ENCODE data around the gene APOL6.

DNA sequence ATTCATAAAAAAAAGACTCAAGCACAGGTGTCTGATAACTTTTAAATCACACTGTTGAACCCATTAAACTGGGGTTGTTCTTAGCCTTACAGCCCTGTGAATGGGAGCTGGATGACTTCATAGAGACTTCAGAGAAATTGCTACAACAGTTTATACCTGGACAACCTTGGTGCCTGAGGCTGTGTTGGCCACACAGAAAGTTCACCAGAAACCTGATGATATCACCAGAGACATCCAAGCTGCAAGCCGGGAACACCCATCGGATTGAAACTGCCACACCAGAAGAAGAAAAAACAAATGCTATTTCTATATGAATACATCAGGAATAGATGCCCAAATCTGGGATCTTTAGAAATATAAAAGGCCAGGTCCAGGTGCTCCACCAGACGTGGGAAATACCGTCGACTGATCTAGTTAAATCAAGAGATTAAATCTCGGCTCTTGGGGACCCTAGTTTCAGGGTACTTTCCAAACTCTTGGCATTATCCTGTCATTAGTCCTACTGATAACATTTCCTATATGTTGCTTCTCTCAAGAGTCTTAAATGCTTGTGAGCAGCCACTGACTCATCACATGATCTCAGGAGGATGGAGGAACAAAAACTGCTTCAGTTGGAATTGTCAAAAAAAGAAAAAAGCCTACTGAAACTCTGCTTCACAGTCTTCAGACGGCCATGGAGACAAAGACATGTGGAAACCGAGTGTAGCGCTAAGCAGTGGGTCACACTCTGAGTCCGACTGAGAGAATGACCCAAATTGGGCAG, 40.8 kb downstream of the APOL6 start:
- TF ChIP-seq, protein P1, sequence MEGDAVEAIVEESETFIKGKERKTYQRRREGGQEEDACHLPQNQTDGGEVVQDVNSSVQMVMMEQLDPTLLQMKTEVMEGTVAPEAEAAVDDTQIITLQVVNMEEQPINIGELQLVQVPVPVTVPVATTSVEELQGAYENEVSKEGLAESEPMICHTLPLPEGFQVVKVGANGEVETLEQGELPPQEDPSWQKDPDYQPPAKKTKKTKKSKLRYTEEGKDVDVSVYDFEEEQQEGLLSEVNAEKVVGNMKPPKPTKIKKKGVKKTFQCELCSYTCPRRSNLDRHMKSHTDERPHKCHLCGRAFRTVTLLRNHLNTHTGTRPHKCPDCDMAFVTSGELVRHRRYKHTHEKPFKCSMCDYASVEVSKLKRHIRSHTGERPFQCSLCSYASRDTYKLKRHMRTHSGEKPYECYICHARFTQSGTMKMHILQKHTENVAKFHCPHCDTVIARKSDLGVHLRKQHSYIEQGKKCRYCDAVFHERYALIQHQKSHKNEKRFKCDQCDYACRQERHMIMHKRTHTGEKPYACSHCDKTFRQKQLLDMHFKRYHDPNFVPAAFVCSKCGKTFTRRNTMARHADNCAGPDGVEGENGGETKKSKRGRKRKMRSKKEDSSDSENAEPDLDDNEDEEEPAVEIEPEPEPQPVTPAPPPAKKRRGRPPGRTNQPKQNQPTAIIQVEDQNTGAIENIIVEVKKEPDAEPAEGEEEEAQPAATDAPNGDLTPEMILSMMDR (conservative IDR thresholded peaks at IDR 0.05), result no peak
- no peak for TF ChIP-seq ZFX (IDR thresholded peaks at IDR 0.05)
